GM12875 (cell line): ENCODE measurements around the gene SFSWAP.
"Not testable (repeated sequence)": the region's sequence is repeated elsewhere in the genome, so short reads cannot be mapped to it uniquely, and the experiment has no call there.

Experiments used
- H3K4me3 ChIP-seq: one replicate; pipeline ENCODE4 v1.5.1; 2011; ENCODE audit warnings: low read depth, low read length, control low read depth
- CTCF ChIP-seq: IDR thresholded peaks from 2 replicates; pipeline ENCODE4 v1.5.1; 2011; ENCODE audit warnings: low read depth, mild to moderate bottlenecking, control low read depth, inconsistent platforms, low read length, moderate library complexity, borderline replicate concordance; ENCODE audit not compliant: insufficient read depth

The SFSWAP gene

GRCh38 chr12:131770120-131770519, 59.2 kb downstream of the SFSWAP start:
- TF ChIP-seq CTCF: no peak
- no peak overlapping the region for H3K4me3 ChIP-seq

GRCh38 chr12:131771965-131772364, 61.1 kb downstream of the SFSWAP start:
- no peak overlapping the region for H3K4me3 ChIP-seq
- TF ChIP-seq CTCF: no peak

DNA sequence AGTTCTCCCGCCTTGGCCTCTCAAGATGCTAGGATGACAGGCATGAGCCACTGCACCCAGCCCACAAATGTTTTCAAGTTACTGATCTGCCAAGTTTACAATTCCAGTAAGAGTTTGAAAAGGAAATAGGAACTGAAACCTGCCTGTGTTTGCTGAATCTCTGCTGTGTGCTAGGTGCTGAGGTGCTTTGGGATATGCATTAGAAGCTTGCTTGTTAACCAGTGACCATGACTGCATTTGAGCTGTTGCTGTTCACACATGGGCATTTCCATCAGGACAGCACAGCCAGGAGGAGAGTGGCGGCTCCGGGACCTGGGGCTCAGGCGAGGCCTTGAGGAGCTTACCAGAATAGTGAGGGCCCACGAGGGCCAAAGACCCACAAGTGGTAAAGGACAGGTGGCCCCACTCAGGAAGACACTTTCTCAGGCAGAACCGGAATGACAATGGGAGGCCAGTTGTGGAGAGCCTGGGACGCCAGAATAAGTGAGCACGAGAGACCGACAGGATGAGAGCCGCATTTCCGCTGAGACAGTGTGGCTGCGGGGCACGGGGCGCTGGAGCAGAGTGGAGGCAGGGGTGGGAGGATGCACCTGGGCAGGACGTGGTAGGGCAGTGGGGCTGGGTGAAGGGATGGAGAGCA, 62.8 kb downstream of the SFSWAP start:
- no peak for TF ChIP-seq CTCF
- H3K4me3 ChIP-seq: peak overlapping the region; percentile 23

DNA sequence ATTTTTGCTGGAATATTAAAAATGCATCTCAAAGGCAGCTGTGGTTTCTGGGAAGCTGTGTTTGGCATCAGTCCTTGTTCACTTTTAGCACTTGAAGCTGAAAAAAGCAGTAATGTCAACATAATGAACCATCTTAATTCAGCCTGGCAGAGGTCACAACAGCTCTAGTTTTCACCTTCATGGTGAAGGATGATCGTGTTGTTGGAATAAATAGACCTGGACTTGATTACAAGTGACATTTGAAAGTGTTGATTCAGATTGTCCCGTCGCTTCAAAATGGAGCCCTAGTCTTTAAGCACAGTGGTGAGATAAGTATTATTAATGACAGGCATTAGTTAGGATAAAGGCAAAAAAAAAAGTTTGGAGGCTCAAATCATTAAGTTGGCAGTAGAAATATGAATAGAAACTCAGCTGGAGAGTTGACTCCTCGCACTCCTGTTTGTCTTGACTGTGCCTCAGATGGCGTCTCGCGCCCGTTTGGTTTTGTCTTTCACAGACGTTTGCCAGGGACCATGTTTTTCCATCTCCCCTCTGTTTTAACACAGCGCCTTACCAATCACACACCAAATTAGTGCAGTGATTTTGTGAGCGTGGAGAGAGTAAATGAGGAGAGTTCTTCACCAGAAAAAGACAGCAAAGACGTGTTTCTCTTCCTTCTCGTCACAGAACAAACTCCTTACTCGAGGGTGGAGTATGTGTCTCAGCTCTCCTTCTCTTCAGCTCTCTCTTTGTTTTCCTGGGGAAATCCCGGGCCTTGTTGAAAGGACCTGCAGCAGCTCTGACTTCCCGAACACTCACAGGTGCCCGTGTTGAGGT, 63.9 kb downstream of the SFSWAP start:
- TF ChIP-seq CTCF: no peak
- H3K4me3 ChIP-seq: peak overlapping the region; percentile 23

DNA sequence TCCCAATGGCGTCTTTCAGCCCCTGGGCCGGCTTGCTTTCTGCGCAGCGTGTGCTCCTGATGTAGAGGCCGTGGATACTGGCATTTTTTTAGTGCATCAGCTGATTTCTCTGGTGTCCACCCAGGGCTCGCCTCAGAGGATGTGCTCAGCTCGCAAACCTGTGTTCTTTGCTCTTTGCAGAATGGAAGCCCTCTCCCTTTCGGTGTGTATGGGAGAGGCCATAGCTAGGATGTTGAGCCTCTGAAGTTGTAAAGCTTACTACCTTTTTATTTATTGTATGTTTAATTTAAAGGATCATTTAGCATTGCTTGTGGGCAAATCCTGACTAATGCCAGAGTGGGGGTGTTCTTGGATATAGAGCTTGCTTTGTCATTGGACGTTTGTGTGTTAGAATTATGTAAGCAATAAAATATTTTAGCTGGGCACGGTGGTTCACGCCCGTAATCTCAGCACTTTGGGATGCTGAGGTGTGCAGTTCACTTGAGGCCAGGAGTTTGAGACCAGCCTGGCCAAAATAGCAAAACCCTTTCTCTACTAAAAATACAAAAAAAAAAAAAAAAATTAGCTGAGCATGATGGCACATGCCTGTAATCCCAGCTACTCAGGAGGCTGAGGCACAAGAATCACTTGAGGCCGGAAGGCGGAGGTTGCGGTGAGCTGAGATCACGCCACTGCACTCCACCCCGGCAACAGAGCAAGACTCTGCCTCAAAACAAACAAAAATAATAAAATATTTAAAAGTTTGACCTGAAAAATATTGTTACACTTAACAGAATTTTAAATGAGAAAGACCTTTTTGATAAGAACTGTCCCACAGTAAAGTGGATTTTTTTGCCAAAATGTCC, 64.7 kb downstream of the SFSWAP start:
- H3K4me3 ChIP-seq: no peak overlapping the region
- no peak for TF ChIP-seq CTCF

DNA sequence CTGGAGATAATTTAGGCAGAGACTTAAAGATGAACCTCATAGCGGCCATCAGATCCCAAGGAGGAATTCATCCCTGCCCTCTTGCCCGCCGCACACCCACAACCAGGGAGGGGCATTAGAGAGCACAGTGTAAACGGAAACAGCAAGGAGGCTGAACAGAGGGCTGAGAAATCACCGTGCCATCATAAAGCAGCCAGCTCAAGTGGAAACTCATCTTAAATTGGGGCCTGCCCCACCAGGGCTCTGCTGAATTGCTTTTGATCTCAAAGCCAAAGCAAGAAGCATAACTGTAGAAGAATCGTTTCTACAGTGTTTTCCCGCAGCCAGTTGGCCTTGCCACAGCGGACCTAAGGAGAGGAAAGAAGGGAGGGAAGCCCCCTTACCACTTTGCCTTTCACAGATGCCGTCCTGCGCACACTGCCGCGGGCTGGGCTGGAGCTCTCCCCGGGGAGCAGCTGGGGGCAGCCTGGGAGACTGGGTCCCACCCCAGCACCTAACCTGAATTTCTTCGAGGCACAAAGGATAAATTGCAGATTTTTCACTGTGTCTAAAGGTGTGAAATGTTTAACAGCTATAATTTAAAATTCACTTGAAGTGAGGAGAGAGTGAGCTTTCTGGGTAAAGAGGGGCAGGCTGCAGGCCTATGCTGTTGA, 65.5 kb downstream of the SFSWAP start:
- no peak for TF ChIP-seq CTCF
- no peak overlapping the region for H3K4me3 ChIP-seq

DNA sequence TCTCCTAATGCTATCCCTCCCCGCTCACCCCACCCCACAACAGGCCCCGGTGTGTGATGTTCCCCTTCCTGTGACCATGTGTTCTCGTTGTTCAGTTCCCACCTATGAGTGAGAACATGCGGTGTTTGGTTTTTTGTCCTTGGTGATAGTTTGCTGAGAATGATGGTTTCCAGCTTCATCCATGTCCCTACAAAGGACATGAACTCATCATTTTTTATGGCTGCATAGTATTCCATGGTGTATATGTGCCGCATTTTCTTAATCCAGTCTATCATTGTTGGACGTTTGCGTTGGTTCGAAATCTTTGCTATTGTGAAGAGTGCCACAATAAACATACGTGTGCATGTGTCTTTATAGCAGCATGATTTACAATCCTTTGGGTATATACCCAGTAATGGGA, 66.4 kb downstream of the SFSWAP start:
- H3K4me3 ChIP-seq: not testable (repeated sequence)
